GM12892 (cell line): ENCODE measurements around the gene OR8B12.
"Not testable (repeated sequence)": the region's sequence is repeated elsewhere in the genome, so short reads cannot be mapped to it uniquely, and the experiment has no call there.

ENCODE experiments used
- DNase-seq: peaks from one replicate; pipeline ENCODE4 v3.0.0; 2011; ENCODE audit not compliant: insufficient read length
- FAIRE-seq: peaks from 2 replicates; lab custom pipeline; 2011; peaks lifted over from hg19 to GRCh38; lab: Jason Lieb, UNC
- POLR2A ChIP-seq: IDR thresholded peaks from 2 replicates; pipeline ENCODE4 v1.6.1; 2011; ENCODE audit warnings: low read depth, low read length, control low read depth
- POLR2AphosphoS5 ChIP-seq: IDR thresholded peaks from 2 replicates; pipeline ENCODE4 v1.6.1; 2011; ENCODE audit warnings: low read depth, low read length, control low read depth
- TAF1 ChIP-seq: IDR thresholded peaks from 2 replicates; pipeline ENCODE4 v1.6.1; 2011; ENCODE audit warnings: low read depth, mild to moderate bottlenecking, control low read depth, low read length, borderline replicate concordance

The OR8B12 gene

GRCh38 chr11:124518989-124519451 lies 24.4 kb downstream of the OR8B12 start:
- FAIRE-seq: no peak
- TF ChIP-seq TAF1: no peak
- TF ChIP-seq POLR2AphosphoS5: no peak
- TF ChIP-seq POLR2A: no peak
- no peak for DNase-seq

DNA sequence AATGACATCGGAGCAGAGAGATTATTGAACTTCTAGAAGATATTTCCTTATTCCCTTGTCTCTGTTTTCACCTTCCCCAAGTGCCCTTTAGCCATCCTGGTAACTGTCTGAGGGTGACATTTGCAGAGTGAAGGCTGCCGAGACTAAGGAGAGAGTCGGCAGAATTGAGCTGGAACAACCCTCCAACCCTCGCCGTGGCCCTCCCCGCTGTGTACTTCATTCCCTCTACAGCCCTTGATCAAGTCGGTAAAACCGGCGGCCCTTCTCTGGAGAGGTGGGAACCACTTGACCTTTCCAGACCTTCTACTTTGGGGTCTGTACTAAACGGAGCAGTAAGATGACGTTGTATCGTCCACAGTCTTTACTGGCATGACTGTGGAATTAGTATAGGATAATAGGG lies 26.1 kb downstream of the OR8B12 start:
- no peak for DNase-seq
- no peak for FAIRE-seq
- TF ChIP-seq POLR2A: no peak
- TF ChIP-seq POLR2AphosphoS5: no peak
- no peak for TF ChIP-seq TAF1

DNA sequence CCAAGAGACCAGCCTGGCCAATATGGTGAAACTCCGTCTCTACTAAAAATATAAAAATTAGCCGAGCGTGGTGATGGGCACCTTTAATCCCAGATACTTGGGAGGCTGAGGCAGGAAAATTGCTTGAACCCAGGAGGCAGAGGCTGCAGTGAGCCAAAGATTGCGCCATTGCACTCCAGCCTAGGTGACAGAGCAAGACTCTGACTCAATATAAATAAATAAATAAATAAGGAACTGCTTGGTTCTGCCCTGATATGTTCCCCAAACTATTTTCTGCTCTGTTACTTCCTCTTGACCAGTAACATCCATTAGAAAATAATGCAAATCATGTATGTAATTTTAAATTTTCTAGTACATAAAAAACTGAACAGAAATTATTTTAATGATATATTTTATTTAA lies 28.8 kb downstream of the OR8B12 start:
- DNase-seq, FAIRE-seq: not testable (repeated sequence)

GRCh38 chr11:124514131-124514530 lies 29.3 kb downstream of the OR8B12 start:
- no peak for FAIRE-seq
- TF ChIP-seq TAF1 (no peak), POLR2AphosphoS5 (no peak), POLR2A (no peak)
- no peak for DNase-seq

DNA sequence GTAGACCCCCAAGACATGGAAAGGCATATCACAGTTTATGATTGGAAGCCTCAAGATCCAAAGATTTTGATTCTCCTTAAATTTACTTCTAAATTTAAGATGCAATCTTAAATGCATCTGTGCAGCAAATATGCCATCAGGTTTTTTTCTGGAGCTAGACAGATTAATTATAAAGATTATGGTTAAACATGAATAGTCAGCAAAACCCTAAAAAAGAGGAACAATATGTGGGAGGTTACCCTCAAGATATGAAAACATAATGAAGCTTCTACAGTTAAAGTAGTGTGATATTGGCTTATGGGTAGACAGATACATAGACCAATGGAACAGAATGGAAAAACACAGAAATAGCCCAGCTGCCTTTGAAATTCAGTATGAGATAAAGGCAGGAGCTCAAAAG lies 31.7 kb downstream of the OR8B12 start:
- FAIRE-seq (no peak), DNase-seq (no peak)
- TF ChIP-seq TAF1: no peak
- no peak for TF ChIP-seq POLR2AphosphoS5

DNA sequence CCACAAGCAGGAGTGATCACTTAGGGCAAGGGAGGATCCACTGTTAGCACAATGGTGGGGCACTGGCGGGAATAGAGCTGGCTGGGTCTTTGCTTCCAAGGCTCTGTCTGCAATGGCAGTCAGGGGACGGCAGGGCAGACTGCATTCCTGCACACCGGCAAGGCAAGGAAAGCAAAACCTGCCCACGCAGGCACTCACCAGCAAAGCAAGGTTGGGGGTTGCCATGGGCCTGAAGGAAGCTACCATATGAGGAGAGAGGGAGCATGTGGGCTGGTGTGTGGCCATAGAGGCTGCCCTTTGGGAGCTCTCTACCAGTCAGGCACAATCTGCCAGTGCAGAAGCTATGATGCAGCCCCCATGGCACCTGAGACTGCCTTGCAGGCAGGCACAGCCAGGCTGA lies 33.2 kb downstream of the OR8B12 start:
- no peak for DNase-seq
- FAIRE-seq: no peak
- no peak for TF ChIP-seq TAF1
- no peak for TF ChIP-seq POLR2A
- no peak for TF ChIP-seq POLR2AphosphoS5

DNA sequence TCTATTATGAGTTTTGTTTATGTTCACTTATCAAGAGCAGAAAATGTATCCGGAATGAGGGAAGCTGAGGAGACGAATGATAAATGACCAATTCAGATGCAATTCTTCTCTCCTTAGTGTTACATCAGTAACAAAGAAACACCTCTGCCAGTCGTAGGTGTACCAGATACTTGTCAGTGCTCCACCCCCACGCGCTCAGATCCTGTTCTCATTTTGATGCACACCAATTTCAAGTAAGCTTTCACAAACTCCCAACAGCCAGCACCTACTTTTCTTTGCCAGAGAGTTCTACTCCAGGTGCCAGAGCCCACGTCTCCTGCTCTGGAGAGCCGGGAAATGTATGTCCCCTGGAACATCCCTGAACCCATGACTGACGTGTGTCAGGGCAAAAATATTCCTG lies 43.7 kb downstream of the OR8B12 start:
- FAIRE-seq (no peak), DNase-seq (no peak)
- TF ChIP-seq POLR2A (no peak), POLR2AphosphoS5 (no peak), TAF1 (no peak)

- DNase-seq: no peak
- no peak for FAIRE-seq
- TF ChIP-seq POLR2A (no peak), TAF1 (no peak), POLR2AphosphoS5 (no peak)
These were observed 50.3 kb downstream of the OR8B12 start for GRCh38 chr11:124493016-124493655.
